Activated CD8-positive, alpha-beta T cell treated with anti-CD3 and anti-CD28 coated beads for 36 hours (primary cell): ENCODE measurements around the gene TC2N. TPM values are rescaled to one million over a fixed set of nuclear protein-coding genes. Genes with fewer than 3 reads are reported as not detected.
A peak's percentile ranks its signal among the peaks of the same experiment; 100 is the strongest.

Experiments
- ATAC-seq: fragments of 200-7000 bp; cut with Tn5 transposase; one replicate; pipeline ENCODE4 v1.10.0; 2021; ENCODE audit warnings: mild to moderate bottlenecking, moderate library complexity
- CTCF ChIA-PET: fragments of 350-600 bp; sonication (Branson Sonifier 250); formaldehyde crosslinking; loops from one replicate; lab custom pipeline; 2021; ENCODE audit warnings: antibody characterized with exemption; lab: Charles Lee
- POLR2A ChIA-PET: fragments of 350-600 bp; sonication (Branson Sonifier 250); formaldehyde crosslinking; loops from one replicate; lab custom pipeline; 2021; ENCODE audit warnings: antibody characterized with exemption; lab: Charles Lee
- DNase-seq: peaks from one replicate; pipeline ENCODE4 v3.0.0-alpha.2; 2020
- H3K27ac Mint-ChIP-seq: one replicate; pipeline ENCODE4 v1.8.0; 2021; ENCODE audit warnings: mild to moderate bottlenecking, mixed read lengths
- H3K27me3 Mint-ChIP-seq: one replicate; pipeline ENCODE4 v1.8.0; 2021; ENCODE audit warnings: mixed read lengths
- H3K36me3 Mint-ChIP-seq: one replicate; pipeline ENCODE4 v1.8.0; 2021; ENCODE audit warnings: low read depth, mixed read lengths
- H3K4me1 Mint-ChIP-seq: one replicate; pipeline ENCODE4 v1.8.0; 2021; ENCODE audit warnings: low read depth, mixed read lengths
- H3K4me3 Mint-ChIP-seq: one replicate; pipeline ENCODE4 v1.8.0; 2021; ENCODE audit warnings: mild to moderate bottlenecking, moderate library complexity, mixed read lengths
- H3K9me3 Mint-ChIP-seq: one replicate; pipeline ENCODE4 v1.8.0; 2021; ENCODE audit warnings: mixed read lengths
- CTCF ChIP-seq: fragments of 200-600 bp; IDR thresholded peaks from one replicate; pipeline ENCODE4 v1.8.0; 2022; ENCODE audit warnings: antibody characterized with exemption, mild to moderate bottlenecking
- intact Hi-C: fragments of 100-400 bp; cut with micrococcal nuclease; formaldehyde crosslinking; loops from one replicate; pipeline ENCODE4 v1.10.0; 2022
- total RNA-seq, 2 experiments: library from RNA; stranded (reverse); gene quantifications; one replicate each; pipeline ENCODE4 v1.2.3, GENCODE V29; 2021

The TC2N gene
- total RNA-seq, 2 experiments from 2014 or later = 28.5 to 32.5 TPM

GRCh38 chr14:91897106-91897701 lies 29.9 kb upstream of the TC2N start:
- Mint-ChIP-seq H3K4me1 (peaks cover 23% of the 10 kb centered on the region), H3K27me3 (no peaks in the 10 kb centered on the region), H3K27ac (no peak overlapping the region), H3K9me3 (no peaks in the 10 kb centered on the region), H3K36me3 (no peaks in the 10 kb centered on the region), H3K4me3 (no peak overlapping the region)
- ATAC-seq (no peak), DNase-seq (no peak)
- CTCF ChIA-PET = interaction anchor here (1.0 to 4.8 kb wide), 4 partner anchors 8 to 248 kb away, joined by 3 to 16 read pairs (median 6); no protein-coding TSS in a partner anchor
- TF ChIP-seq CTCF = no peak
- POLR2A ChIA-PET = no interaction called here
- intact Hi-C loops = no loop called here

- ATAC-seq (no peak), DNase-seq (no peak)
- H3K4me1 Mint-ChIP-seq = peaks cover 25% of the 10 kb centered on the region
- POLR2A ChIA-PET = interaction anchor here (0.6 to 1.8 kb wide), 2 partner anchors 8 to 40 kb away, joined by 3 to 5 read pairs; no protein-coding TSS in a partner anchor
- intact Hi-C loops = no loop called here
- no peaks in the 10 kb centered on the region for H3K9me3 Mint-ChIP-seq
- no peaks in the 10 kb centered on the region for H3K36me3 Mint-ChIP-seq
- H3K4me3 Mint-ChIP-seq = no peak overlapping the region
- CTCF ChIA-PET = interaction anchor here (0.9 to 2.2 kb wide), 4 partner anchors 19 to 247 kb away, joined by 3 to 5 read pairs (median 4); no protein-coding TSS in a partner anchor
- H3K27me3 Mint-ChIP-seq = no peaks in the 10 kb centered on the region
- TF ChIP-seq CTCF = no peak
- H3K27ac Mint-ChIP-seq = no peak overlapping the region
These were observed 29.1 kb upstream of the TC2N start for GRCh38 chr14:91896419-91896818.

GRCh38 chr14:91893669-91894068 lies 26.3 kb upstream of the TC2N start:
- peaks cover 50% of the 10 kb centered on the region for H3K4me1 Mint-ChIP-seq
- no peaks in the 10 kb centered on the region for H3K27me3 Mint-ChIP-seq
- POLR2A ChIA-PET = interaction anchor here (0.8 to 0.9 kb wide), 2 partner anchors 27 to 107 kb away, joined by 3 to 5 read pairs; no protein-coding TSS in a partner anchor
- DNase-seq = peak; percentile 61
- no peaks in the 10 kb centered on the region for H3K36me3 Mint-ChIP-seq
- no peak overlapping the region for H3K4me3 Mint-ChIP-seq
- no peaks in the 10 kb centered on the region for H3K9me3 Mint-ChIP-seq
- H3K27ac Mint-ChIP-seq = peak overlapping the region; percentile 76
- intact Hi-C loops = loop anchor here (5.0 kb wide), 1 partner anchor 166 kb away; no protein-coding TSS in a partner anchor
- no peak for TF ChIP-seq CTCF
- ATAC-seq = peak; percentile 48
- CTCF ChIA-PET = interaction anchor here (0.8 to 2.0 kb wide), 13 partner anchors 17 to 143 kb away, joined by 3 to 5 read pairs (median 3); no protein-coding TSS in a partner anchor

GRCh38 chr14:91893007-91893406 lies 25.7 kb upstream of the TC2N start:
- ATAC-seq = peak; percentile 52

More at GRCh38 chr14:91893007-91893406, 25.7 kb upstream of the TC2N start:
- intact Hi-C loops = loop anchor here (5.0 kb wide), 1 partner anchor 166 kb away; no protein-coding TSS in a partner anchor
- TF ChIP-seq CTCF = peak; percentile 66
- peak overlapping the region; percentile 76 for H3K27ac Mint-ChIP-seq
- POLR2A ChIA-PET = interaction anchor here (0.5 to 2.0 kb wide), 4 partner anchors 10 to 666 kb away, joined by 3 to 5 read pairs (median 4); no protein-coding TSS in a partner anchor
- no peak overlapping the region for H3K4me3 Mint-ChIP-seq
- H3K36me3 Mint-ChIP-seq = no peaks in the 10 kb centered on the region
- CTCF ChIA-PET = interaction anchor here (0.8 to 2.0 kb wide), 13 partner anchors 18 to 143 kb away, joined by 3 to 5 read pairs (median 3); no protein-coding TSS in a partner anchor
- no peaks in the 10 kb centered on the region for H3K27me3 Mint-ChIP-seq
- H3K9me3 Mint-ChIP-seq = no peaks in the 10 kb centered on the region
- peaks cover 52% of the 10 kb centered on the region for H3K4me1 Mint-ChIP-seq
- DNase-seq = peak; percentile 24
